A673 (cell line): Measurements from ENCODE around the gene RHOBTB1.

Experiments
- EZH2 ChIP-seq: fragments of 200-600 bp; sonication (generic); IDR thresholded peaks from 2 replicates; pipeline ENCODE4 v1.6.1; 2017; ENCODE audit warnings: borderline replicate concordance, low read depth, mild to moderate bottlenecking, mixed read lengths, antibody characterized with exemption, low read length; ENCODE audit not compliant: poor library complexity, severe bottlenecking
- TF ChIP-seq, protein P1 (sequence below): fragments of 300-800, 200-600 bp; sonication (generic); conservative IDR thresholded peaks from 2 replicates; pipeline ENCODE4 v1.5.1; 2017; ENCODE audit warnings: low read depth, mild to moderate bottlenecking, antibody characterized with exemption, low read length, moderate library complexity, mixed read lengths

DNA sequence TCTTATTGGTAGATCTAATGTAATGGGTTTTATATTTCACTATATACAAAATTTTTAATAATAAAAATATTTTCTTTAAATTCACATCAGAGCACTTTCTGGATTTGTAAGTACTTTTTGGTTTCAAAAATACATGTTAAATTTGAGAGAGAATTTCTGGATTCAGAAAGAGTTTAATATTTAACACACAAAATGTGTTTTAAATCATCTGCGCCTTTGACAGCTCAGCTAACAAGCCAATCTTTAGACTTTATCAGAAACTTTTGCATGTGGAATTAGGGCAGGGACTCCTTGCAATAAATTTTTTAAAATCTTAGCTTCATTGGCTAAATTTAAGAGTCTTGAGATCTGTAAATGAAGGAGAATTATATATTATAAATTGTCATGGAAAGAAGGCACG lies 32.7 kb upstream of the RHOBTB1 start:
- no peak for TF ChIP-seq EZH2
- TF ChIP-seq, protein P1, sequence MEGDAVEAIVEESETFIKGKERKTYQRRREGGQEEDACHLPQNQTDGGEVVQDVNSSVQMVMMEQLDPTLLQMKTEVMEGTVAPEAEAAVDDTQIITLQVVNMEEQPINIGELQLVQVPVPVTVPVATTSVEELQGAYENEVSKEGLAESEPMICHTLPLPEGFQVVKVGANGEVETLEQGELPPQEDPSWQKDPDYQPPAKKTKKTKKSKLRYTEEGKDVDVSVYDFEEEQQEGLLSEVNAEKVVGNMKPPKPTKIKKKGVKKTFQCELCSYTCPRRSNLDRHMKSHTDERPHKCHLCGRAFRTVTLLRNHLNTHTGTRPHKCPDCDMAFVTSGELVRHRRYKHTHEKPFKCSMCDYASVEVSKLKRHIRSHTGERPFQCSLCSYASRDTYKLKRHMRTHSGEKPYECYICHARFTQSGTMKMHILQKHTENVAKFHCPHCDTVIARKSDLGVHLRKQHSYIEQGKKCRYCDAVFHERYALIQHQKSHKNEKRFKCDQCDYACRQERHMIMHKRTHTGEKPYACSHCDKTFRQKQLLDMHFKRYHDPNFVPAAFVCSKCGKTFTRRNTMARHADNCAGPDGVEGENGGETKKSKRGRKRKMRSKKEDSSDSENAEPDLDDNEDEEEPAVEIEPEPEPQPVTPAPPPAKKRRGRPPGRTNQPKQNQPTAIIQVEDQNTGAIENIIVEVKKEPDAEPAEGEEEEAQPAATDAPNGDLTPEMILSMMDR: no peak
